Esophagus muscularis mucosa (tissue), 3 donors: ENCODE data around the gene PPARG.

Source experiments
- CTCF ChIP-seq, 3 experiments: fragments of 200-600 bp in 2 of 3; fragments of 450-650 bp in 1 of 3; sonication (generic) in 2 of 3; IDR thresholded peaks; one replicate each; pipeline ENCODE4 v1.5.1; 2017 to 2019; ENCODE audit warnings: antibody characterized with exemption in 3 of 3, mild to moderate bottlenecking in 2 of 3, moderate library complexity in 1 of 3
- POLR2AphosphoS5 ChIP-seq, 2 donors: sonication (generic); formaldehyde crosslinking; IDR thresholded peaks; one replicate each; pipeline ENCODE4 v1.6.1; 2017; ENCODE audit warnings: antibody characterized with exemption in 2 of 2

DNA sequence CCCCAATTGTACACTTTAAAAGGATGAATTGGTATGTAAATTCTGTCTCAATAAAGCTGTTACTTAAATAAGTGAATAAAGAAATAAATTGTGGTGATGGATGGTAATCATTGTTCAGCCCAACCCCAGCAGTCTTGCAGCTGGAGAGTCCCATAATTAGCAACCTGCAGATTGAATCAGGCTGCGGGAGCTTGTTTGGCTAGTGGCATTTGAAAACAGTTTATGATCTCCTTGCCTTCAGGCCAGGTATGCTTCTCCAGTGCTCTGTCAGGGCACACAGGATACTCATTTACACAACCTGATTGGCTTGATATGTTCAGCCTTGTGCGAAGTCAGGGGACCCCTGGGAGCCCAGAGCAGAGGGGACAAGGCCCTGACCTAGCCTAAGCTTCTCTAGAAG, 178.9 kb downstream of the PPARG start:
- TF ChIP-seq CTCF (IDR thresholded peaks at IDR 0.05): no peak
- TF ChIP-seq POLR2AphosphoS5 (IDR thresholded peaks at IDR 0.05): no peak
